Measurements from ENCODE around the gene GXYLT2.

Gene GXYLT2

DNA sequence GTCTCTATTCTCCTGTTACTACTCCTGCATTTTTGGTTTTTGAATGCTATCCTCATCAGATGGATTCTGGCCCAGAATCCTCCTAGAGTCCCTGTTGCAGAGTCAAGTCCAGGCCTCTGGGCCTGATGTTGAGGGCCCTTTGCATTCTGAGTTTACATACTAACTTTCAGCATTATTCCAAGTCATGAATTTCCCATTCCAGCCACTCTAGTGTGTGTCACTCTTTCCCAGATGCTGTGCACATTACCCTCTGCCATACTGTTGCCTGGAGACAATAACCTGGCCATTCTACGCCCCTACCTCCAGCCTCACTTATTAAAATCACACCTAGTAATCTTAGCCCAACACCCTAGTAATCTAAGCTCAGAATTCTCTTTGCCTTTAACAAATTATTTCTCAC lies 53.4 kb downstream of the GXYLT2 start:
- no peak for DNase-seq

DNA sequence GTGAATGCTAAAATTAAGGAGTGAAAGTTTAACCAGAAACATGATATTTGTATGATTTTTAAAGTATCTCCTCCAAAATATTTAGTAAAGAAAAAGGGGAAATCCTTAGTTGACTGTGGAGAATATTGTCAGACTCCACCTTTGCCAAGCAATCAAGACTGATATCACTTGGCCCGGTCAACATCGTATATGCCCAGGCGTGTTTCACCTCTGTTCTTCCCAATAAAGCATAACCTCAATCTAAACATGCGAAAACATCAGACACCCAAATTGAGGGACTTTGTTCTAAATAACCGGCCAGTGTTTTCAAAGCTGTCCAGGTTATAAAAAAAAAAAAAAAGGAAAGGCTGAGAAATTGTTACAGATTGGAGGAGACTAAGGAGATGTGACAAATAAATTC lies 54.6 kb downstream of the GXYLT2 start:
- DNase-seq: no peak

DNA sequence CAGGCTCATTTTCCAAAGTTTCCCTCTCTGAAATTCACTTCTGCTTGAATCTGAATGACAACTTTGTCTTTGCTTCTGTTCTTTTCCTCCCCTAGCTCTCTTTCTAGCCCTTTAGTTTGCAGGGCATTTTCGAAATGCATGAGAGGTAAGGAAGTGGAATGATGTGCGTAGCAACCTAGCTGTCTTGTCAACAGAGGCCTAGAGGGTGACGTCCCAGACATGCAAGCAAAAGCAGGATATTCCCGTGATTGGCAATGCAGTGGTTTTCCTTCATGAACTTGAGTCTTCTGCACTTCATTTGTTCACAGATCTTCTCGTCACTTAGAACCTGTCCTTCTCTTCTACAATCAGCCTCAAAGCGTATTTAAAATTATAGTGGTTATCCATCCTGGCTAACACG lies 56.9 kb downstream of the GXYLT2 start:
- DNase-seq: no peak

DNA sequence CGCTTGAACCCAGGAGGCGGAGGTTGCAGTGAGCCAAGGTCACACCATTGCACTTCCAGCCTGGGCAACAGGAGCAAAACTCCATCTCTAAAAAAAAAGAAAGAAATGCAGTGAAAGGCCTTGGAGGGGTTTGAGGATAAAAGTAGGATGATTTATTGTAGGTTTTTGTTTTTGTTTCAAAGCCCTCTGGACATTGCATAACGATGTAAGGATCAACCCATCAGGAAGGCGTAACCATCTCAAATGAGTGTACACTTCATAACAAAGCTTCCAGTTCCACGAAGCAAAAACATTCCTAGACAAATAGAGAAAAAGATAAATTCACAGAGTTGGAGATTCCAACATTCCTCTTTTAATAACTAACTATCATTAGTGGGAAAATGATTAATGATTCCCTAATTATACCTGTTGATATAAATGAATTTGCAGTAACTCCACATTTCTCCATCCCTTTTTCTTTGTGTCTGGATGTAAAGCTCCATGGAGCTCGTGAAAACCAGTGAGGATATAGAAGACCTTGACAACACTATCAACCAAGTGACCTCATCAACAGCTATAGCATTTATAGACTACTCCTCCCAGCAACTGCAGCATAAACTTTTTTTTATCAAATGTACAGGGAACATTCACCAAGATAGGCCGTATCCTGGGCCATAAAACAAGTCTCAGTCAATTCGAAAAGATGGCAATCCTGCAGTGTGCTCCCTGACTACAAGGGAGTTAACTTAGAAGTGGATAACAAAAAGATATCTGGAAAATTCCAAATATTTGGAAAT lies 60.1 kb downstream of the GXYLT2 start:
- DNase-seq: no peak

DNA sequence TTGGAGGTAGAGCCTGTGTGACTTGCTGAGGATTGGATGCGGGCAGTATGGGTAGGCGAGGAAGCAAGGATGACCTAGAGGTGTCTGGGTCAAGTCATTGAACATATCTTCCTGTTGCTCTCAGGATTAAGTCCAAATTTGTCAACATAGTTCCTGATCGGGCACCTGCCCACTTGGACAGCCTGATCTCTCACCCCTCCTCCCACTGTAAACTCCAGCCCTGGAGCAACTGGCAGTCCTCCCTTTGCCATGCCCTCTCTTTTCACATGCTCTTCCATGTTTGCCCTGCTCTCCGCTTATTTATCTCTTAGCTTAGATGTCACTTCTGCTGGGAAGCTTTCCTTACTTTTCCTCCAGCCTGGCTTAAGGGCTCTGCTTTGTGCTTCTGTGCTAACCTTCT lies 61.2 kb downstream of the GXYLT2 start:
- DNase-seq: no peak

DNA sequence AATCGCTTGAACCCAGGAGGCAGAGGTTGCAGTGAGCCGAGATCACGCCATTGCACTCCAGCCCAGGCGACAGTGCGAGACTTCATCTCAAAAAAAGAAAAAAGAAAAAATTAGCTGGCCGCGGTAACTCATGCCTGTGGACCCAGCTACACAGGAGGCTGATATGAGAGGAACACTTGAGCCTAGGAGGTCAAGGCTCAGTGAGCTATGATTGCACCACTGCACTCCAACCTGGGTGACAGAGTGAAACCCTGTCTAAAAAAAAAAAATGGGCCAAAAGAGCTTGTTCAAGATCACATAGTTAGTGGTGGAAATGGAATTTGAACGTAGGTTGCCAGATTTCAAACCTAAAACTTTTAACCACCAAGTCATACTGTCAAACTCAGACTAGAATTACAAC lies 62.5 kb downstream of the GXYLT2 start:
- no peak for DNase-seq

DNA sequence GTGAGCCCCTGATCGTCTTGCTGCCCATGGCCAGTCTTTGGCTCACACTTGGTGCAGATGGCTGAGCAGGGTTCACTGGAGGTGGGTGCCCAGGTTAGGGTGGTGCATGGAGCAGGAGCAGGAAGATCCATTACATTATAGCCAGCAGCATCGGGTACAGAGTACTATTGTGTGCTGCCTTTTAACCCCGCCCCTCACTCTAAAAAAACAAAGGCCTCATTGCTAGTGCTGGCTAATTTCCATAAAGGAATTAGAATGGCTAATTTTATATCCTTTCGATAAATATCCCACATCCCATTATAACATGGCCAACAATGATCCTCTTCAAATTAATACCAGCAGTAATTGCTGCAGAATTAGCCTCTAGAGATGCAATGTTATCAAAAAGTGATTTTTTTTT lies 63.0 kb downstream of the GXYLT2 start:
- DNase-seq: no peak

DNA sequence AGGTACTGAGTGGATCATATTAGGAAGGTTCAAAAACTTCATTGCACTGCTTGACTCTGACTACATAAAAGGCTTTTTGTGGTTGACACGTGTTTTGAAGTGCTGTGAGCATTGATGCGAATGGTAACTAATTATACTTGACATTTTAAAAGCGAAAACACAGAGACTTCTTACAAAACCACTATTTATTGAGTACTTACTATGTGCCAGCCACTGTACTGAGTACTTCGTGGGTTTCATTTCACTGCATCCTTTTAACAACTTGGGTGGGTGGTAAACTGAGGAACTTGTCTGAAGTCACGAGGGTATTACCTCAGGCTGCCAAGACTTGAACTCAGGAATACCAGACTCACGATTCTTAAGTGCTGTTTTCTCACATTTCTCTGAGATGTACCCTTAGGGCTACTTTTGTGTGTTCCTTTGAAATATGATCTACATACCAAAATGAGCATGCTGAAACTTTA lies 63.4 kb downstream of the GXYLT2 start:
- no peak for DNase-seq

DNA sequence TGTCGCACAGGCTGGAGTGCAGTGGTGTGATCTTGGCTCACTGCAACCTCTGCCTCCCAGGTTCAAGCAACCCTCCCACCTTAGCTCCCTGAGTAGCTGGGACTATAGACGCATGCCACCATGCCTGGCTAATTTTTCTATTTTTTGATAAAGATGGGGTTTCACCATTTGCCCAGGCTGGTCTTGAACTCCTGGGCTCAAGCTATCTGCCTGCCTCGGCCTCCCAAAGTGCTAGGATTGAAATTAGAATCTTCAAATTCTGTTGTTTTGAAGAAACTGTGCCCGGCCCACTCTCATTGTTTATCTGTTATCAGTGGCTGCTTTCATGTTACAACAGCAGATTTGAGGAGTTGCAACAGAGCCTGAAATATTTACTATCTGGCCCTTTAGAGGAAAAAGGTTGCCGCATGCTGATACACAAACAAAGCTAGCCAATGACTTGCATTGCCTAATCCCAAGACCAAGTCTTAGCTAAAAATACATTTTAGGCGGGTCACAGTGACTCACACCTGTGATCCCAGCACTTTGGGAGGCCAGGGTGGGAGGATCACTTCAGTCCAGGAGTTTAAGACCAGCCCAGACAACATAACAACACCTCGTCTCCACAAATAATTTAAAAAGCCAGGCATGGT lies 65.6 kb downstream of the GXYLT2 start:
- no peak for DNase-seq

DNA sequence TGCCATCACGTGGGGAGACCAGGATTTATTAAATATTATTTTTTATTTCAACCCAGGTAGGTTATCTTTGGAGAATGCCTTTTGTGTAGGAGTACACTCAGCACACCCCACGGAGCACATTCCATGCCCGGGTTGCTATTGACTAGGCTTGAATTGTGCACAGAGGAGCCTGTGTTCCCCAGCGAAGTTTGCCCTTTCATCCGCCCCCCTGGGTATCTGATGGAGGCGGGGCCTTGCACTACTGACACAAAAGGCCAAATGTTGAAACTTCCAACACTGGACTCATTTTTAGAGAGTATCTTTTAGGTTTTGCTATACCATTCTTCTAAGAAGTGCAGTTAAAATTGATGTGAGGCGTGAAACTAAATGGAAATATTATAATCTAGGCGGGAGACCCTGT lies 69.5 kb downstream of the GXYLT2 start:
- DNase-seq: no peak

DNA sequence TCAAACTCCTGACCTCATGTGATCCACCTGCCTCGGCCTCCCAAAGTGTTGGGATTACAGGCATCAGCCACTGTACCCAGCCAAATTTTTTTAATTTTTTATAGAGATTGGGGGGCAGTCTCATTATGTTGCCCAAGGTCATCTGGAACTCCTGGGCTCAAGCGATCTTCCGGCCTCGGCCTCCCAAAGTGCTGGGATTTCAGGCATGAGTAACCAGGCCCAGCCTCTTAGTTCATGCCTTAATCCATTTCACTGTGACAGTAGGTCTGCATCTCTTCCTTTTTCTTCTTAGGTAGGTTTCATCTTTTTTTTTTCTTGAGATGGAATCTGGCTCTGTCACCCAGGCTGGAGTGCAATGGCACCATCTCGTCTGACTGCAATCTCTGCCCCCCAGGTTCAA lies 71.5 kb downstream of the GXYLT2 start:
- DNase-seq: no peak

DNA sequence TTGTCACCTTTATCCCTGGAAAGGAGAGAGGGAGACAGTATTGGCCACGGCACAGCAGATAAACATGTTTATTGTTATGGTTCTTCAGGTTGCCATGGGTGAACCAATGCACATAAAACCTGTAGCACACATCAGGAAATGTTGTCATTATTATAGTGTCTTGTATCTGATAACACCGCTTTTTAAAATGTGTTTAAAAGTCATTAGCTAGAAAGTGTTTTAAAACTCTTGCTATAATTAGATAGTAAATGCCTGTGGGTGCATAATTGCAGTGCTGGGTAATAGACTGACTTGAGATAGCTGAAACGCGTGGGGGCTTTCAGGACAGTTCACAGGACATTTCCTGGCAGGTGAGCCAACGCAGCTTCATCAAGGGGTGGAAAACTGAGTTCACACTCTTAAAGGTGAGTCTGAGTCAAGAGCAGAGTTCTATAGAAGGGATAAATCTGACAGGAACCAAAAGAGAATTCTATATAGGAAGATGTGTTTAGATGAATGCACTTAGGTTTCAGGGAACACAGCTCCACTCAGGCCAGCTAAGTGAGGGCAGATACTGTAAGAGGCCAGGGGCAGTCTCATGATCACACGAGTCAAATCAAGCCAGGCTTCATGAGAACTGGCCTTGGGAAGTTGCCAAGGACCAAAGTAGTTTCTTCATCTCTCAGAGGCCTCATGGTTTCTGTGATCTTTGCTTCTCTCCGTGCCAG lies 73.1 kb downstream of the GXYLT2 start:
- DNase-seq: peak in 1 of 2 donors; percentile 19

DNA sequence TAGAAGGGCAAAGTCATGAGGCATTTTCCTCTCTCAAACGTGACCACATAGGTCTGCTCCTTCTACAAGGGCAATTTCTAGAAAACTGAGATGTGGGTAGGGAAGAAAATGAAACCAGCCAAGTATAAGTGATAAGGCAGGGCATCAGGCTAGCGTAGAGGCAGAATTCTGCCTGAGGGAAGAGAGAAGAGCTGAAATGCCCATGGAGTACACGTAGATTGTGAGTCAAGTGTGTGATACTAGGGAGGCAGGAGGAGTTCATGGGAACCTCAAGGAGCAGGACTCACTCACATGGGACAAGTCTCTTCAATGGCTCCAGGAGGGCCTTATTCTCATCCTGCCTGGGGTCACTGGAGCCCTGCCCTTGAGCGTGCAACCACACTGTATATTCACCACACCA lies 73.9 kb downstream of the GXYLT2 start:
- no peak for DNase-seq

DNA sequence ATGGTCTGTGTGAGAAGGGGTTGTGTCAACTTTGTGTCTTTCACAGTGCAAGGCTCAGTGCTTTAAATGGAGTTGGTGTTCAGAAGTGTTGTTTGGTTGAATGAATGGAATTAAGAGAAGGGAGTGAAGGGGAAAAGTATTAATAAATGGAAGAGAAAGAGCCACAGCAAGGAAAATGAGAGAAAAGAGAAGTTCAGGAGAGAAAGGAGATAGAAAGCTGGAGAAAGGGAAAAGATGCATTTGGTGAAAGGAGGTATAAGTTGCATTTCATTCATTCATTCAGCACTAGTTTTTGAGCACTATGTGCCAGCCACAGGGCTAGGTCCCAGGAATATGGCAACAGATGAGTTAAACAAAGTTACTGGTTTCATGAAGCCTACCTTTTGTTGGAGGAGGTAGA lies 74.5 kb downstream of the GXYLT2 start:
- DNase-seq: no peak

DNA sequence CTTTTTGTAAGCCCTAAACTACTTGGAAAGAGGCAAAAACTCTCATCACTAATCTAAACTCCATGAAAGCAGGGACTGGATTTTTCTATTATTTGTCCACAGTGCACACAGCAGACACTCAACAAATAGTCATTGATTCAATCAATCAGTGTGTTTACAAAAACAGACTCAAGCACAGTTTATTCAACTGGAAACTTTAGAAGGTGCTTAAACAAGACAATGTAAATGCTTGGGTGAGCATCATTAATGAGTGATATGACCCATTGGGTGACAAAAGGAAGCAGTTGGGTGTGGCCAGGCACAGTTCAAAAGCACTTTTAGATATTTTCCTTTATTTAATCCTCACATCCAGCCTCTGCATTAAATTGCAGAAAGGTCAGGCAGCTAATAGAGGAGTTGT lies 76.8 kb downstream of the GXYLT2 start:
- no peak for DNase-seq

DNA sequence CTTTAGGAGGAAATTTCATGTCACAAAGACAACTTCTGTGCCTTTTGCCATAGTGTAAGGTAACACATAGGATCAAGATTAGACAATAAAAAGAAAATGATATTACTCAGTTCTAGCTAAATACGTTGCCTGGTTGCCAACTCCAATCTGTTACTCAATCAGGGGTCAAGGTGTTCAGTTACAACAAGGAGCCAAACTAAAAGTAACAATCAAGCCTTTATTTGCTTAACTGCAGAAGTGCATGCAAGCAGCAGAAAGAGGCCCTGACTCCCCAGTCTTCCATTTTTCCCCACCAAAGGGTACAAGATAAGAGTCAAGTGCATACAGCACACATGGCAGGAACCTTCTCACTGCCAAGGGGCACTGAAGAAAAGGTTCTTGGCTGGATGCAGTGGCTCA lies 80.4 kb downstream of the GXYLT2 start:
- no peak for DNase-seq

DNA sequence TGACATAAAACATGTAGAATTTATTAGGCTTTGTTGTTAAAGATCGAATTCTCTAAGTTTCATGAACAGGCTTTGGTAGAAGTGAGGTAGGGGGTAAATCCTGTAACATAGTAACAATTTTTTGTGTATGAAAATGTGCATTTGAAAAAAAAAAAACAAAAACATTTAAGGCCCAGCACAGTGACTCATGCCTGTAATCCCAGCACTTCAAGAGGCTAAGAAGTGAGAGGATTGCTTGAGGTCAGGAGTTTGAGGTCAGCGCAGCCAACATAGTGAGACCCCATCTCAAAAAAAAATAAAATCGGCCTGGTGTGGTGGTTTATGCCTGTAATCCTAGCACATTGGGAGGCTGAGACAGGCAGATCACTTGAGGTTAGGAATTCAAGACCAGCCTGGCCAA lies 81.9 kb downstream of the GXYLT2 start:
- no peak for DNase-seq

DNA sequence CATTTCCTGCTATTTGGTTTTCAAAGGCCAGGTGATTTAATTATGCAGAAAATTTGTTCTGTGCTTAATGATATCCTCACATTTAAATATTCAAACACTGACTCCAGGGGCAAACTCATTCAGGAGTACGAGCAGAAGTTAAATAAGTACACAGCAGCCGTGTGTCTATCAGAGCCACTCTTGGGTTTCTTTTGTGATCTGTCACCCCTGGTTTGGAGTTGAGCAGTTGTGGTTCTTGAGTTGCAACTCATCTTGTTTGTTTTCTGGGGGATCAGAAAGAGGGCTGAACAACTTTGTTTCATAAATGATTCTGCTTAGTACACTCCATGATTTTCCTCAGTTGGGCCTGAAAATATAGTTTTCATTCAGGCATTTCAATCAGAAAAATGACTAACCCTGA lies 83.1 kb downstream of the GXYLT2 start:
- DNase-seq: no peak

DNA sequence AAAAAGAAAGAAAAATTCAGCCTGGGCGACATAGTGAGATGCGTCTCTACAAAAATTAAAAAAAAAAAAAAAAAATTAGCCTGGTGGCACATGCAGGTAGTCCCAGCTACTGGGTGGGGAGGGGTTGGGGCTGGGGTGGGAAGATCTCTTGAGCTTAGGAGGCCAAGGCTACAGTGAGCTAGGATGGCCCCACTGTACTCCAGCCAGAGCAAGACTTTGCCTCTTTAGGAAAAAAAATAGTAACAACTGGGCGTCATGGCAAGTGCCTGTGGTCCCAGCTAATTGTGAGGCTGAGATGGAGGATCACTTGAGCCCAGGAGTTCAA lies 84.8 kb downstream of the GXYLT2 start:
- DNase-seq: no peak

DNA sequence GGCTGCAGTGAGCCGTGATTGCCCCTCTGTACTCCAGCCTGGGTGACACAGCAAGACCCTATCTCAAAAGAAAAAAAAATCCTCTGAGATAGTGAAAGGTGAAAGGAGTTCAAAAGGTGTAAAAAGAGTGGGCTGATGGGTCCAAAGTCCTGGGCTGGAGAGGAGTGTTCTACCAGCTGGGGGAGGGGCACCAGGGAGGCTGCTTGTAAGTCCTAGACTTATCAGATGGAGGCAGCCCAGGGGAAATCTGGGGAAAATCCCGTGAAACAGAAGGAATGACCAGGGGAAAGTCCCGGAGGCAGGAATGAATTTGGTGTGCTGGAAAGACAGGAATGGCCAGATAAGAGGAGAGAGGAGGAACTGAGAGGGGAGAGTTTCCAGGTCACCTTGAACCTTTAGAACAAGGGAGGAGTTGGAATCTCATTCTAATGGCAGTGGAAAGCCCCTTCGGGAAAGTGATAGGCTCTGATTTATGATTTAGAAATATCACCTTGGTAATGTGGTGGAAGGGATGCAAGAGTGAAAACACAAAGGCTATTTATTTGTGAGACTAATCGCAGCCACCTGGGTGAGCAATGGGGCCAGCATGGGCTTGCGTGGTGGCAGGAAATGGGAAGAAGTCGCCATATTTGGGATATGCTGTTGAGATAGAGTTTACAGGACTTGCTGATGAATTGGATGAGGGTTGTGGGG lies 85.3 kb downstream of the GXYLT2 start:
- no peak for DNase-seq

DNA sequence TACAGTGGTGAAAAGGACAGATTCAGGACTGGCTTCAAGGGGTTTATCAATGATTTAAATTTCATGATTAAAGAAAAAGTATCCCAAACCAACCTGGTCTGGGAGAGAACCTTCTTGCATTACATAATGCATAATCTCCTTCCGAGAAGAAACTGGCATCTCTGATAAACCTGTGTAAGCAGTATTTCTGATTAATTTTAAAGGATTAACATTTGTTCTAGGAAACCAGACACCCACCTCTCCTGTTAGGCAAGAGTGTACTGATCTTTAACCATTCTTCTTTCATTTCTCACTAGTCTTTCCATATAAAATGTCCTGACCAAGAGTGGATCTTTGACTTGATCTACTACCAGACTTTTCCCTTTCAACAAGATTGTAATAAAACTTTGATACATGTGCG lies 85.9 kb downstream of the GXYLT2 start:
- no peak for DNase-seq

DNA sequence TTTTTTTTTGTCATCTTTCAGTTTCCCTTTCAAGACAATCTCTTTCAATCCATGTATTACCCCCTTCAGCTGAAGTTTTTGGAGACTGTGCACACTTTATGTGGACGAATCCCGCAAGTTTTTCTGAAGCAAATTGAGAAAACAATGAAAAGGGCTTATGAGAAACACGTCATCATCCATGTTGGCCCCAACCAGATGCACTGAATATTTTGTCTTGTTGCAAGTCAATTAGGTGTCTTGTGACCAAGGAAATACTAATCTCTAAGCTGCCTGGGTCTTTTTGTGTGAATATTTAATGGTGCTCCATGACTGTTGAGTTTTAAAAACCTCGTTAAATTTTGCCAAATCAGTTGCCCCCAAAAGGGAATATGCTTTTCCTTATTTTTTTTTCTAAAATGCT lies 87.1 kb downstream of the GXYLT2 start:
- DNase-seq: no peak

DNA sequence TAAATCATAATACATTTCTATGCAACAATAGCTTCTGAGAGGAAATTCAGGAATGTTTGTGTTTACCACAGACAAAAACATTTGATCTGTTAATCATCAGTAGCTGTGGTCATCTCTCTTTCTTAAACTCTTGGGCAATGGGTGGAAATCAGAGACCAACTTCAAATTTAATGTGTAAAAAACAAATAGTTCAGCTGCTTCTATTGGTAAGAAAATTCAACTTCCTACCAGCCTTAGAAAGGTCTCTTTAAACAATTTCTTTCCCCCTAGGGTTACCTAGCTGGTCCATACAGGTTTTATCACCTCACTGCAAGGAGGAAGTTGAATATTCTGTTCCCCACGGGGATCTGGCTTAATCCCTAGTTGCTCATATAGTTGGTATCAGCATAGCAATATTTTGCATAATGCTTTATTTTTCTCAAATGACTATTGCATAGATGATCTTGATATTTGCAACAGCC lies 88.5 kb downstream of the GXYLT2 start:
- no peak for DNase-seq
